ENCODE measurements around the gene DMD. TPM values are rescaled to one million over a fixed set of nuclear protein-coding genes. Genes with fewer than 3 reads are reported as not detected.

The DMD gene
- total and polyA plus RNA-seq, 2 of the 8 experiments (the other 6 are each of a cell fraction or from before 2014, with no cell fraction given): 4.8 to 7.4 TPM

DNA sequence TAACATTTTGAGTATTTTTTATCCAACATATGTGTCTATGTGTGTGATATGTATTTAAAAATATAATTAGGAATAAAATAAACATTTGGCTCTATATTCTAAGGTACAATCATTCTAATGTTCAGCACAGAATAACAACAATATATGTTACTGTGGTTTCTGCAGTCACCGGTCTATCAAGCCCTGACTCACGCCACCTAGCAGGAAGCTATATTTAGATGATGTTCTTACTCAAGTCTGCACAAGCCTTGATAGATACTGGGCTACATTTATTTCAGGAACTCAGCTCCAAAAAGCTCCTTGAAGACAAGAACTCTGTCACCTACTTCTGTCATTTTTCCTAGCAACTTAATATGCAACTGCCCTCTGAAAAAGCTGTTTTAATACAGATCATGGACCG is 1987.5 kb downstream of the DMD start:
- Histone ChIP-seq H4K5ac (ENCODE audit: insufficient read length, low read depth, low read length) (no peak overlapping the region), H3K4me2 (ENCODE audit: insufficient read depth in 1 of 2, low read depth in 2 of 2, low read length in 2 of 2) (no peak overlapping the region), H4K91ac (replicated peaks; ENCODE audit: insufficient read length, low read length) (no peak overlapping the region), H3K23me2 (ENCODE audit: low read depth, low read length) (no peaks in the 10 kb centered on the region), H2AK5ac (ENCODE audit: low read depth, low read length) (no peak overlapping the region), H3K27me3 (replicated peaks in 1 of 4; ENCODE audit: control insufficient read depth in 3 of 4, extremely low read depth in 1 of 4, insufficient read depth in 3 of 4, low read length in 3 of 4) (no peaks in the 10 kb centered on the region), H3K36me3 (ENCODE audit: control insufficient read depth in 2 of 4, insufficient read depth in 4 of 4, low read length in 3 of 4) (no peaks in the 10 kb centered on the region), H2BK120ac (replicated peaks; ENCODE audit: low read depth, low read length) (no peak overlapping the region), H4K8ac (ENCODE audit: extremely low read depth, insufficient read depth, low read length) (no peak overlapping the region), H3K4ac (replicated peaks; ENCODE audit: insufficient read length, low read depth, low read length) (no peak overlapping the region), H2AFZ (ENCODE audit: low read length) (no peak overlapping the region), H4K20me1 (replicated peaks in 1 of 2; ENCODE audit: control insufficient read depth in 1 of 2, insufficient read depth in 2 of 2, low read length in 2 of 2) (no peaks in the 10 kb centered on the region), H2BK5ac (ENCODE audit: low read depth, low read length) (no peak overlapping the region), H3K14ac (ENCODE audit: insufficient read length) (no peak overlapping the region), H3K9me3 (ENCODE audit: insufficient read depth in 2 of 2, low read depth in 1 of 2, low read length in 1 of 2) (no peaks in the 10 kb centered on the region), H2BK15ac (ENCODE audit: low read length) (no peak overlapping the region), H3K4me1 (replicated peaks in 1 of 4; ENCODE audit: control insufficient read depth in 3 of 4, insufficient read depth in 4 of 4, low read length in 3 of 4) (no peaks in the 10 kb centered on the region), H3K23ac (ENCODE audit: insufficient read length) (no peak overlapping the region), H3K56ac (replicated peaks; ENCODE audit: insufficient read length, low read depth, low read length) (no peak overlapping the region), H3K9ac (replicated peaks in 1 of 4; ENCODE audit: extremely low read depth in 1 of 4, low read depth in 3 of 4, low read length in 3 of 4) (no peak overlapping the region), H3K27ac (ENCODE audit: low read depth, low read length) (no peak overlapping the region), H3K4me3 (ENCODE audit: extremely low read depth in 1 of 4, insufficient read depth in 2 of 4, low read depth in 3 of 4, low read length in 4 of 4) (no peak overlapping the region), H3K79me1 (ENCODE audit: low read depth, low read length) (no peaks in the 10 kb centered on the region), H3K18ac (ENCODE audit: extremely low read depth, low read length) (no peak overlapping the region), H3K79me2 (ENCODE audit: control insufficient read depth in 1 of 2, insufficient read depth in 2 of 2, low read length in 2 of 2) (no peaks in the 10 kb centered on the region), H2BK12ac (ENCODE audit: low read depth, low read length) (no peak overlapping the region), H2BK20ac (ENCODE audit: low read length) (no peak overlapping the region)
- WGBS, 2 experiments (ENCODE audit: extremely low coverage in 1 of 2, insufficient coverage in 1 of 2, insufficient read length in 1 of 2, insufficient replicate concordance in 2 of 2, low coverage in 1 of 2, low lambda C conversion rate in 2 of 2, missing lambda C conversion rate in 1 of 2): 86% methylated on average over 3 of the region's 3 CpGs; no CpG with 5 or more reads in 1 of the 2 experiments
- POLR2A ChIA-PET (ENCODE audit: partially characterized antibody): no interaction called here
- no peak for FAIRE-seq
- CTCF ChIA-PET (ENCODE audit: partially characterized antibody): interaction anchor here (1.4 to 1.6 kb wide), 2 partner anchors 10 to 187 kb away, joined by 3 to 7 read pairs; no protein-coding TSS in a partner anchor
- no peak for DNase-seq (ENCODE audit: low read depth in 1 of 2, low spot score in 2 of 2)
- TF ChIP-seq MAFK (IDR thresholded peaks at IDR 0.05; ENCODE audit: low read depth, low read length): no peak
- TF ChIP-seq SP1 (IDR thresholded peaks at IDR 0.05; ENCODE audit: low read depth, low read length): no peak
- TF ChIP-seq POU5F1 (IDR thresholded peaks at IDR 0.05; ENCODE audit: low read depth, low read length): no peak
- no peak for TF ChIP-seq SP4 (IDR thresholded peaks at IDR 0.05; ENCODE audit: low read length)
- no peak for TF ChIP-seq SAP30 (IDR thresholded peaks at IDR 0.05; ENCODE audit: insufficient read depth, insufficient replicate concordance, low read length)
- TF ChIP-seq EZH2 (IDR thresholded peaks at IDR 0.05; ENCODE audit: low read depth, low read length, severe bottlenecking): no peak

All from H1 (cell line).